Activated CD4-positive, alpha-beta T cell treated with anti-CD3 and anti-CD28 coated beads, Interleukin-2, amount 50 U/mL, for 24 hours (primary cell): Measurements from ENCODE around the gene ZBTB45.

ENCODE experiments used
- DNase-seq, 2 donors: peaks; one replicate each; pipeline ENCODE4 v3.0.0-alpha.2; 2020; ENCODE audit warnings: low read depth in 1 of 2, low spot score in 1 of 2

ZBTB45 gene

GRCh38 chr19:58538257-58539168 is 18.9 kb upstream of the ZBTB45 start:
- no peak for DNase-seq

- no peak for DNase-seq
Observed at GRCh38 chr19:58536852-58537798, 17.5 kb upstream of the ZBTB45 start.

DNA sequence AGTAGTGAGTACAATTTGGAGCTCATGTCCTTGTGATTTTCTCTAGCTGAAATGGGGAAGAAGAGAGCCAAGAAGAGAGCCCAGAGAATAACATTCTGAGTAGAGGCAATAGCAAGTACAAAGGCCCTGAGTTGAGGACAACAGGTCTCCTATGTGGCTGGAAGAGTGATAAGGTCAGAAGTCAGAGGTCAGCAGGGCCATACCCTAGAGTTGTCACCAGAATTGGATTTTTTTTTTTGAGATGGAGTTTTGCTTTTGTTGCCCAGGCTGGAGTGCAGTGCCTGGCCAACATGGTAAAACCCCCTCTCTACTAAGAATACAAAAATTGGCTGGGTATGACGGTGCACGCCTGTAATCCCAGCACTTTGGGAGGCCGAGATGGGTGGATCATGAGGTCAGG is 16.2 kb upstream of the ZBTB45 start:
- DNase-seq, result no peak

DNA sequence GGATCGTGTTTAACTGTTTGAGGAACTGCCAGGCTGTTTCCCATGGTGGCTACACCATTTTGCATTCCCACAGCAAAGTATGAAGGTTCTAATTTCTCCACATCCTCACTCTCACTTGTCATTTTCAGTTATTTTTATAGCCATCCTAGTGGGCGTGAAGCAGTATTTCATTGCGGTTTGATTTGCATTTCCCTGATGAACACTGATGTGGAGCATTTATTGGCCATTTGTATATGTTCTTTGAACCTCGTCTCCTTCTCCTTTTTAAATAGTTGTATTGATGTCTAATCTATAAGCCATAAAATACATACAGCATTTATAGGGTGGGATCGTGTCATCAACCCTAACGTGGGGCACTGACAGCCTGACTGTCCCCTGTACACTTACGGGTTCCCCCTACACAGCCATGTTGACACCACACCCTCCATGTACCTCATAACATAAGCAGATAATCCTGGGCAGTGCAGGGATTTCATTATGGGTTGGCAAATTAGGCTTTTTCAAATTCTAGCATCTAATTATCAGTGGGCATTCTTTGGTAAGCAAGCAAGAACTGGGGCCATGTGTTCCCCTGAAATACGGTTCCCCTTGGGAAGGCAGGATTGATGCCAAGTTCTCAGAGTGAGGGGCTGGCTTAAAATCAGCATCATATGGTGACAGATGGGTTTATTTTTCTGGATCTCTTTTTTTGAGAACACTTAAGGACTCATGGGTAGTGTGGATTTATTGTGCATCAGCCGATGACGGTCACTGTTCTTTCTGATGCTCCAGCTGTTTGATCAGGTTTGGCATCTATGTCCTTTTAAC is 11.6 kb upstream of the ZBTB45 start:
- DNase-seq, result no peak

GRCh38 chr19:58529405-58529804 is 9.8 kb upstream of the ZBTB45 start:
- no peak for DNase-seq

DNA sequence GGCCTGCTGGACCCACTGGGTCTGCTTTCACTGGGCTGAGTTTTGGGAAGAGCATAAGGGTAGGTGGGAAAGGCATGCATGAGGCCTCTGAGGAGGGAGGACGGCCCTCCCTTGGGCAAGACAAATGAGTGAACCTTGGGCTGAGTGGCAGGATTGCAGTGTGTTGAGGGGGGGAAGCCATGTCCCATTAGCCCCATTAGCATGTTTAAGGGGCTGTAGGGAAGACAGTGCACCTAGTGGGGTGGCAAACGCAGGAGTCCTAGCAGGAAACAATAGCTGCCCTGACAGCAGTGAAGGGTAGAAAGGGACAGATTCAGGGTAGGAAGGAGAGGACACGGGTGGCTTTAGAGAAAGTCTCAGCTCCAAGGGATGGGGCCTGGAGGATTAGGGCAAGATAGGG is 3.1 kb upstream of the ZBTB45 start:
- no peak for DNase-seq

DNA sequence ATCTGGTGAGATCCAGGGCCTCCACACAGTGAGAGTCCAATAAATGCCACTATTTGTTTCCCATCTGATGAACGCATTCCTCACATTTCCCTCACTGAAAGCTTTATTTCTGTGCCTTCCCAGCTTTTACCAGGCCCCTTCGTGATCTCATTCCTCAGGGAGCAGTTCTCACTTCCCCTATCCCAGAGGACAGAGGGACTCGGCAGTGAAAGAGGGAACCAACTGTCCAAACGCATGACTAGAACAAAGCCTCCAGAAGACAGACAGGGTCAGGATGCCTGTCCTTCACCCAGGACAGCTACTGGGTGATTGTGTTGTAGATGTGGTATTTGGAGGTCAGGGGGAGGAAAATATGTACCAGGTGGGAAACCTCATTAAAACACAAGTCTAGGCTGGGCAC is 2.0 kb upstream of the ZBTB45 start:
- DNase-seq, result no peak

GRCh38 chr19:58520257-58520599 is 618 bp upstream of the ZBTB45 start:
- no peak for DNase-seq

DNA sequence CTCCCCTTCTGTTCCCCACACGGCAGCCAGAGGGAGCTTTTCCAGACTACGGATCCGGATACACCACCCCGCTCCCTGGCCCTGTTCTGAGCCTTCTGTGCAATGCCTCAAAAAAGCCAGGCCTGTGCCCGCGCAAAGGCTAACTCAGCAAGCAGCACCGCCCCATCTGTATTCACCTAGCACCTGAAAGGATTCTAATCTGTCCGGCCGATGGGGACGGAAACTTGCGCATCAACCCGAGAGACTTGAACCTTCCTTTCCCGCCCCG is 589 bp downstream of the ZBTB45 start:
- DNase-seq, result no peak

DNA sequence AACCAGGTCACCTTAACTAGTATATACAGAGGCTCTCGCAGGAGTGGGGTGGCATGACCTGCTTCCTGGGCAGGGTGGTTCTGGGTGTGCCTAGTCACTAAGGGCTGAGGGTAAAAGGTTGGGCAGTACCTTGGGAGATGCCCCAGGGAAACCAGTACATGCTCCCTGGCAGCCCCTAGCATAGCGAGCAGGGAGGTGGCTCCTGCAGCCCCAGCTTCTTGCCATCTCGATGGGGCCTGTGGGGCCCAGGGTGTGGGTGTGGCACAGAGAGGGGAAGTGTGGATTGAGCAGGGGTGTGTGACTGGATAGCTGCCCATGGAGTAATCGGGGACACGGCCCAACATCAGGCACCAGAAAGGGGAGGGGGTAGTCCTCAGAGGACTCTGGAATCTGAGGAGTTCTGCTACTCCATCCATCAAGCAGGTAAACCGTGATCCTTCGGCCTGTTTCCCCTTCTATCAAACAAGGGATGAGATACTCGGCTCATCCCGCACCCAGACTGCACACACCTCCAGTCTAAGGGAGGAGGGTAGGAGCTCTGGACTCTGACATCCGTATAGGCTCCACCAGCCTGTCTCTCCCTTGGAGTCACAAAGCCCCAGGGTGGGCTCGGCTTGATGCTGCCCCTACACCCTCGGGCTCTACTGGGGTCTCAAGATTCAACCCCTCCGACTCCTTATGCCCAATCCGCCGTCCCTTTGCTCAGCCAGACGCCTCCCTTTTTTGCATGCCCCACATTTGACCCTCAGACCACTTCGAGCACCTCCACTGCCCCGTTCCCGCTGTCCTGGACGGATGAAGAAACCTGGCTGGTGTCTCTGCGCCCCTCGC is 1.1 kb downstream of the ZBTB45 start:
- DNase-seq, result no peak

DNA sequence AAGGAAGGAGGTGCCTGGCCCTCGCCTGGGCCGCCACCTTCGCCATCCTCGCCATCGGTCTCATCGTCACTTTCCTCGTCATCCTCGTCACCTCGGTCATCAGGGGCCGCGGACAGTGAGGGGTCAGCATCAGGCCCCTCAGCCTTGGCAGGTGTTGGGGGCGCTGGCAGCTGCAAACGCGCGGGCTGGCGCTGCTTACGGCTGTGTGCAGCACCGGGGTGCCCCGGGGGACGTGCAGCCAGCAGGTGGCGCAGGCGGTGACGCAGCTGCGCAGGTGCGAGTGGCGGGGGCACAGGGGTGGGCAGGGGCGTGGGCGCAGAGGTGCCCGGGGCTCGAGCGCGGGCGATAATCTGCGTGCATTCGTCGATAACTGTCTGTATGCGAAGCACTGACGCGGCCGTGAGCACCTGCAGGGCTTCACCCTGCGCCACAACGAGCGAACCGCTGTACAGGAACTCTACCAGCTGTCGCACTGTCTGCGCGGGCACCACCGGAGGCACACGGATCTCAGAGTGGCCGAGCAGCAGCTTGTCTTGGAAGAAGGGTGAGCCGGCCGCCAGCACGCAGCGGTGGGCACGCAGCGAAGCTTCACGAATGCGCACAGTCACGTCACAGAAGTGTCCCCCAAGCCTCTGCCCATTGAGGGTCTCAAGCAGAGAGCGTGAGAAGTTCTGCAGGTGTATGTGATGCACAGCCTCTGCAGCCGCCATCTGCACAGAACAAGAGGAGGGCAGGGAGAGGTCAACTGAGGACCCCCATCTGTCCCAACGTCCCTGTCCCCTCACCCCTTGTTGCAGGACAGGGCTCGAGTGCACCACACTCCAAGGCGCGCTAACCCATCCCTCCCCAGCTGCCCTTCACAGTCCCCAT is 2.4 kb downstream of the ZBTB45 start:
- no peak for DNase-seq

- no peak for DNase-seq
Observed at GRCh38 chr19:58516246-58516836, 3.3 kb downstream of the ZBTB45 start.

- no peak for DNase-seq
Observed at GRCh38 chr19:58515259-58515658, 4.4 kb downstream of the ZBTB45 start.

GRCh38 chr19:58514564-58515022 is 5.0 kb downstream of the ZBTB45 start:
- no peak for DNase-seq

DNA sequence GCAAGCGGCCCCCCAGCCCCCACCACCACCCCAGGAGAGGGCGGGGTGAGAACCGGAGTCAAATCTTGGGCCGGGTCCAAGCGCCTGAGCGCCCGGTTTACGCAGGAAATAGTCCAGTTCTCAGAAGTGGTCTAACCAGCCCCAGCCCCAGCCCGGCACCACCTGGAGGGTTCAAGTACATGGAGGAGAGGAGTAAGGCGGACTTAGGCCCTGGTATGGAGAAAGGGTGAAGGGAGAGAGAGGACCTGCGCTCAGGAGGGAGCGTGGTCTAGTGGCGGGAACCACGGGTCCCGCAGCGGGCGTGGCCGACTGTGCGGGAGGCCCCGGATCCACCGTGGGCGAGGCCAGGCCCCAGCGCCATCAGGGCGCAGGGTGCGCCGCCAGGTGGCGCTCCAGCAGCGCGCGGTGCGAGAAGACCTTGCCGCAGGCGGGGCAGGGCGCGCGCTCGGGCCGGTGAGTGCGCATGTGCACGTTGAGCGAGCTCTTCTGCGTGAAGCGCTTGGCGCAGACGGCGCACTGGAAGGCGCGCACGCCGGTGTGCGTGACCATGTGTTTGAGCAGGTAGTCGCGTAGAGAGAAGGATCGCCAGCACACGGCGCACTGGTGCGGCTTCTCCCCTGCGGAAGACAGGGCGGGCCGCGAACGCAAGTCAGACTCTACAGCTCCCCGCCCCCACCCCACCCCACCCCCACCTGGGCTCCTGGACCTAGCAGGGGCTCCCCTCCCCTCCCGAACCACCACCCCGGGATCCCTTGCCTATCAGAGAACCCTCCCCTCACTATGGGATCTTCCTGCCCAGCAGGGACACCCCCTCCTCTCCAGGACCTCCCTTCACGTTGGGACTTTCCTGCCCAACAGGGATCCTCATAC is 5.7 kb downstream of the ZBTB45 start:
- DNase-seq, result peak; percentile 90 to 92

GRCh38 chr19:58513213-58513693 is 6.4 kb downstream of the ZBTB45 start:
- DNase-seq, result no peak

- DNase-seq, result no peak
Observed at GRCh38 chr19:58511353-58512208, 8.0 kb downstream of the ZBTB45 start, which contains the start of gene SLC27A5. Gene SLC27A5, minus strand, starts transcription at chr19:58511992. Its CDS starts 37 bp downstream, at chr19:58511955.
